WI38 (cell line): ENCODE data around the gene GAD1.

Experiments
- H3K4me3 ChIP-seq: 2 replicates; pipeline ENCODE4 v1.5.1; 2011; ENCODE audit warnings: low read depth, mild to moderate bottlenecking, control low read depth, low read length
- TF ChIP-seq, protein P1 (sequence below): IDR thresholded peaks from 2 replicates; pipeline ENCODE4 v1.5.1; 2012; ENCODE audit warnings: low read depth, mild to moderate bottlenecking, control low read depth, low read length

The GAD1 gene

DNA sequence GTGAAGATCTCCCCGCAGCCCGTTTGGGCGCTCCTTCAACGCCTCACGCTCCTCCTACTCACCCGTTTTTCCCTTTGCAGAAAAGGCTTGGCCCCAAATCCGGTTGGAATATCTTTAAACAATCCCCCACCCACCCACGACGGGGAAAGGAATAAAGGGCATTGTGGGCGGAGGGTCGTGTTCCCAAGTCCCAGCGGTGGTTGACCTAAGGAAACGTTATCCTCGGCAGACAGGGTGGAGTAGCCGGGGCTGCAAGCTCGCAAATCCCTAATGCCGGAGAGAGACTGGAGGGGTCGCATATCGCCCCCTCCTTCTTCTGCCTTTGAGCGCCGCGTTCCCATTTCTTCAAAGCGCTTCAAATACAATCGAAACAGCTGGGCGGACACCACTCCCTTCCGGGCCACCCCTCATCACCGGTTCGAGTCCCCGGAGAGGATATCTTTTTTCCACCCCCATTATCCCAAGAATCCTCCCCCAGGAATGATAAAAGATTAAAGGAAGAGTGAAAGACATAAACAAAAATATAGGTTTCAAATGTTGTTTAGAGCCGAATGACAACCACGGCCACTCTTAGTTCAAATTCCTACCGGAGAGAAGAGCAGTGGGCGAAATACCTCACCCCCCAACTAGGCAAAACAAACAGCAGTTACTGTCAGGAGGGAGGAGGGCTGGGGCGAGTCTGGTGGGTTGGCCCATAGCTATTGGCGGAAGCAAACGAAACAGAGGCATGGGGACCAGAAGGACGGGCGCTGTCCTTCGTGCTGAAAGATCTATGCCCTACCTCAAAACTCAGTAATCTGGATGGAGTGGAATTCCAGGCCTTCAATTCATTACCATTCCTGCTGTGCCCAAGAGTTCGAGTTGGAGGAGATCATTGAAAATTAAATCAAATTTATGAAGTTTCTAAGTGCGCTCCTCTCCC is 2.8 kb upstream of the GAD1 start:
- no peak overlapping the region for H3K4me3 ChIP-seq
- TF ChIP-seq, protein P1, sequence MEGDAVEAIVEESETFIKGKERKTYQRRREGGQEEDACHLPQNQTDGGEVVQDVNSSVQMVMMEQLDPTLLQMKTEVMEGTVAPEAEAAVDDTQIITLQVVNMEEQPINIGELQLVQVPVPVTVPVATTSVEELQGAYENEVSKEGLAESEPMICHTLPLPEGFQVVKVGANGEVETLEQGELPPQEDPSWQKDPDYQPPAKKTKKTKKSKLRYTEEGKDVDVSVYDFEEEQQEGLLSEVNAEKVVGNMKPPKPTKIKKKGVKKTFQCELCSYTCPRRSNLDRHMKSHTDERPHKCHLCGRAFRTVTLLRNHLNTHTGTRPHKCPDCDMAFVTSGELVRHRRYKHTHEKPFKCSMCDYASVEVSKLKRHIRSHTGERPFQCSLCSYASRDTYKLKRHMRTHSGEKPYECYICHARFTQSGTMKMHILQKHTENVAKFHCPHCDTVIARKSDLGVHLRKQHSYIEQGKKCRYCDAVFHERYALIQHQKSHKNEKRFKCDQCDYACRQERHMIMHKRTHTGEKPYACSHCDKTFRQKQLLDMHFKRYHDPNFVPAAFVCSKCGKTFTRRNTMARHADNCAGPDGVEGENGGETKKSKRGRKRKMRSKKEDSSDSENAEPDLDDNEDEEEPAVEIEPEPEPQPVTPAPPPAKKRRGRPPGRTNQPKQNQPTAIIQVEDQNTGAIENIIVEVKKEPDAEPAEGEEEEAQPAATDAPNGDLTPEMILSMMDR, result no peak

DNA sequence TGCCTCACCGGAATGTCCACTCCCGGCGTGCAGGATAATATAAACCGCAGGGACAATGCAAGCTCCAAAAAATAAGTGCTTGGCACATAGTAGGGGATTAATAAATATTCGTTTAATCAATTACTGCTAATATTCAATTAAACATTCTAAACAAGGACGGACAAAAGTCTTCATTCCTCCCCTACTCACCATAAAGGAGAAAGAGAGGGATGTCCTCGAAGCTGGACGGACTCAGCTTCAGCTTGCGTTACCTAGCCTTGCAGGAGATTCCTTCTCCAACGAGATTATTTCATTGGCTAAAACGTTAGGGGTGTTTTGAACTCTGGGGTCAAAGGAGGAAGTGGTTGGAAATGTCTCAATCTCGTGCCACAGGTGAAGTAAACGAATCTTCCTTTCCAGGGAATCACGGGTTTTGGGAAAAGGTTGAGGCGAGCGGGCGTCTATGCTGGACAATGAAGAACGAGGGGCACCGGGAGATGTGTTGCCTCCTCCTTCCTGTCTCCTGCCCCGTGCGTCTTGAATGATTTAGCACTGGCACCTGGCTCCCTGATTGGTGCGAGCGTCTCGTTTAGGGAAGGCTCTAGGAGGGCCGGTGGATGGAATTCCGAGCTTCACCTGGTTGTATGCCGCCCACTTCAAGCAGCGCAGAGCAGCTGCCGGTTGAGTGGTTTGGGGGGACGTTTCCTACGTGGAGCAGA is 2.0 kb upstream of the GAD1 start:
- H3K4me3 ChIP-seq, result no peak overlapping the region
- TF ChIP-seq, protein P1, result no peak

DNA sequence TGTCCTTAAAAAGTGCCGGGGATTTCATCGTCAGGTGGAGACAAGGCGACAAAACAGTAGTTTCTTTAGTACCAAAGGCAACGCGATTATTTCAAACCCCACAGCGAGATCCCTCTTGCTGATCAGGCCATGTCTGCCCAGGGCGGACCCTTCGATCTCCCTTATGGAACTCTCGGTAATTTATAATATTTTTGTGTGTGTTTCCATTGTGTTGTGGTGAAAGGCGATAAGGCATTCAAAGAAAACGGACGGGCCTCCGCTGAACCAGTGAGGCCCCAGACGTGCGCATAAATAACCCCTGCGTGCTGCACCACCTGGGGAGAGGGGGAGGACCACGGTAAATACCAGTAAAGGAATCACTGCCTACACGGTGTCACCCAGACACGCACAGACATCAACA is 1.4 kb upstream of the GAD1 start:
- TF ChIP-seq, protein P1, result no peak
- H3K4me3 ChIP-seq, result no peak overlapping the region

DNA sequence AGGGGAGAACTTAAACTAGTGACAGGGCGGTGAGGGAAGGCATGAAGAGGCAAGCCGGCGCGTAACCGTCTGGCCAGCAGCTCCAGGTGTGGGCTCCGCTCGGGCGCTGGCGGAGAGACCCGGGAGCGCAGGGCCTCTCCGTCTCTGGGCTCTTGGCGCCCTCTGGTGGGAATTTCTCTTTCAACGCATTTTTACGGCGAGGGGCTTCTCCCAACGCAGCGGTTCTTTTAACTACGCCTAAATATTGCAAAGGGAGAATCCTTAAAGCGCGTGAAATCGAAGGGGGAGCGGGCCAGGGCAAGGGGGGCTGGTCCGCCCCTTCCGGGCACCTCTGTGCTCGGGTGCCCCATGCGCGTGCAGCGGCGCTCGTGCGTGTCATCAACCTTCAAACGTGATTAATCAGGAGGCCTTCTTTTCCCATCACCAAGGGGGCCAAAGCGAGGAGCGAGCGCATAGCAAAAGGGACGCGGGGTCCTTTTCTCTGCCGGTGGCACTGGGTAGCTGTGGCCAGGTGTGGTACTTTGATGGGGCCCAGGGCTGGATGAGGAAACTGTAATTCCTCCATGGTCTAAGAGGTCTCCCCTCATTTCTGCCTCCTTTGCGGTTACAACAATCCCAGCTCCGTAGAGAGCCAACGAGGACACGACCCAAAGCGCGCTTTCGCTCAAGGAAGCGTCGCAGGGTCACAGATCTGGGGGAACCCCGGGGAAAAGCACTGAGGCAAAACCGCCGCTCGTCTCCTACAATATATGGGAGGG is 762 bp upstream of the GAD1 start:
- TF ChIP-seq, protein P1, result peak; percentile 57
- no peak overlapping the region for H3K4me3 ChIP-seq

DNA sequence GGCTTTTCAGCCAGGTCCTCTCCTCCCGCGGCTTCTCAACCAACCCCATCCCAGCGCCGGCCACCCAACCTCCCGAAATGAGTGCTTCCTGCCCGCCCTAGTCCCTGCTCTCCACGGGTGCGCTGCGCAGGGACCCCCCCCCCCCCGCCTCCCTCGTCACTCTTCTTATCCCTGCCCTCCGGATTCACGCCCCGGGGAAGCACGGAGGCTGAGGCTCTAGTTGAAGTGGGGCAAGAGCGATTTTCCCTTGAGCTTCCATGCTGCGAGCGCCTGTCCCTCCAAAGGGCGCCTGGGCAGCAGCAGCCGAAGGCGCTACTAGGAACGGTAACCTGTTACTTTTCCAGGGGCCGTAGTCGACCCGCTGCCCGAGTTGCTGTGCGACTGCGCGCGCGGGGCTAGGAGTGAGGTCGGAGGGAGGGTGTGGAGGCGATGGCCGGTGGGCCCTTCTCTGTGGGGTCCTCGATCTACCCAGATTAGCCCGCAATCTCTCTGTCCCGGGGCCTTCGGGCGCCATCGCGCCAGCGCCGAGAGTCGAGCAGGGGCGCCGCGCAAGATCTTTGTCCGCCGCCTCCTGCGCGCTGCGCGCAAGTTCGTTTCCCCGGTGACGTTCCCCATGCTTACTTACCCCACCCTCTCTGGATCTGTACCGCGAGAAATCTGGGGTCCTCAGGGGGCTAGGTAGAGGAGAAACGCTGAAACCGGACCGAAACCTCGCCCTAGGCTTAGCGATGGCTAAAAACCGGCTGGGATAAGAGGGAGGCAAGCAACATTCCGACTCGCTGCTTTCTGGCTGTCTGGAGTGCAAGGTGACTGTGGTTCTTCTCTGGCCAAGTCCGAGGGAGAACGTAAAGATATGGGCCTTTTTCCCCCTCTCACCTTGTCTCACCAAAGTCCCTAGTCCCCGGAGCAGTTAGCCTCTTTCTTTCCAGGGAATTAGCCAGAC is 677 bp downstream of the GAD1 start:
- peak overlapping the region; percentile 20; the same call in 1 of the 2 replicates for H3K4me3 ChIP-seq
- TF ChIP-seq, protein P1, result no peak

DNA sequence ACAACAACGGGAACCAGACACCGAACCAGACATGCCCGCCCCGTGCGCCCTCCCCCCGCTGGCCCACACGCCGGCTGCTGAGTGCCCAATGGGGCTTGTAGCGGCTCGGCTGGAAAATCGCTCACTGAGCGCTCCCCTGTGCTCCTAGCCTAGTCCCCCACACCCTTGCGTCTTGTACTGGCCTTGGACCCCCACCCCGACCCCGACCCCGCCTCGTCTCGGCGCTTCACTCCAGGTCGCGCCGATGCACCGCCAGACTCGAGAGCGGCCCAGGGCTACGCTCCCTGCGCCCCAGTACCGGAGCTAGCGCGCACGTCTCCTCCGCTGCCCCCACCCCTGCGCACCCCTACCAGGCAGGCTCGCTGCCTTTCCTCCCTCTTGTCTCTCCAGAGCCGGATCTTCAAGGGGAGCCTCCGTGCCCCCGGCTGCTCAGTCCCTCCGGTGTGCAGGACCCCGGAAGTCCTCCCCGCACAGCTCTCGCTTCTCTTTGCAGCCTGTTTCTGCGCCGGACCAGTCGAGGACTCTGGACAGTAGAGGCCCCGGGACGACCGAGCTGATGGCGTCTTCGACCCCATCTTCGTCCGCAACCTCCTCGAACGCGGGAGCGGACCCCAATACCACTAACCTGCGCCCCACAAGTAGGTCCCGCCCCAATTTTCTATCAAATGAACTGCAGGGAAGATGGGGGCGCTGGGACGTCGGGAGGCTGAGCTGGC is 1.5 kb downstream of the GAD1 start:
- TF ChIP-seq, protein P1, result no peak
- no peak overlapping the region for H3K4me3 ChIP-seq
